K562 (cell line): Measurements from ENCODE around the gene WASL. TPM values are rescaled to one million over a fixed set of nuclear protein-coding genes. Genes with fewer than 3 reads are reported as not detected.

Experiments used
- ATF3 ChIP-seq, 2 experiments: fragments of 450-650 bp in 1 of 2; sonication (generic) in 1 of 2; formaldehyde crosslinking in 1 of 2; IDR thresholded peaks in 1 of 2; conservative IDR thresholded peaks in 1 of 2; 2 replicates each; pipeline versions ENCODE4 v1.6.1 to v1.8.1; 2016 to 2023; ENCODE audit warnings: mild to moderate bottlenecking in 2 of 2, moderate library complexity in 2 of 2, inconsistent platforms in 1 of 2, missing genetic modification reagents in 1 of 2
- ESRRB ChIP-seq: fragments of 250-450 bp; sonication (Bioruptor Pico); IDR thresholded peaks from 2 replicates; pipeline ENCODE4 v1.5.0; 2020; ENCODE audit warnings: mild to moderate bottlenecking, moderate library complexity, borderline replicate concordance
- FOSL1 ChIP-seq: fragments of 200-800 bp; sonication (Bioruptor generic); conservative IDR thresholded peaks from 2 replicates; pipeline ENCODE4 v1.6.1; 2016; ENCODE audit warnings: missing genetic modification characterization, missing compliant biosample characterization
- HDAC2 ChIP-seq: fragments of 450-650 bp; IDR thresholded peaks from 2 replicates; pipeline ENCODE4 v1.6.1; 2016; ENCODE audit warnings: mild to moderate bottlenecking
- NRF1 ChIP-seq, 2 experiments: fragments of 450-650 bp; IDR thresholded peaks in 1 of 2; conservative IDR thresholded peaks in 1 of 2; 2 replicates each; pipeline ENCODE4 v1.6.1; 2014; ENCODE audit warnings: mild to moderate bottlenecking in 2 of 2
- POLR2A ChIP-seq: fragments of 450-650 bp; conservative IDR thresholded peaks from 2 replicates; pipeline ENCODE4 v1.6.1; 2016
- POU5F1 ChIP-seq: fragments of 150-350 bp; IDR thresholded peaks from 2 replicates; pipeline ENCODE4 v1.6.1; 2014; ENCODE audit warnings: borderline replicate concordance, low read length, low read depth, mild to moderate bottlenecking; ENCODE audit not compliant: partially characterized antibody
- VEZF1 ChIP-seq: fragments of 200-800 bp; sonication (Bioruptor generic); IDR thresholded peaks from 2 replicates; pipeline ENCODE4 v1.6.1; 2017; ENCODE audit warnings: missing genetic modification characterization, missing compliant biosample characterization
- ZNF24 ChIP-seq: fragments of 450-650 bp; IDR thresholded peaks from 2 replicates; pipeline ENCODE4 v1.6.1; 2016
- ZNF449 ChIP-seq: fragments of 250-450 bp; sonication (Bioruptor Pico); IDR thresholded peaks from 2 replicates; pipeline ENCODE4 v1.8.0; 2022; ENCODE audit warnings: moderate library complexity, mild to moderate bottlenecking, inconsistent platforms
- polyA plus RNA-seq, 8 experiments: library from polyadenylated mRNA; depleted of rRNA in 4 of 8; stranded (reverse) in 5 of 8; unstranded in 3 of 8; fragments of >200 nt; fragmentation: Nextera tagmentation in 2 of 8; fragmentation: Illumina TruSeq in 1 of 8; extraction: Ambion mirVana in 2 of 8; extraction: Trizol in 1 of 8; gene quantifications; 2 replicates each; pipeline versions ENCODE4 v1.2.1 to v1.2.3, GENCODE V29; 2011 to 2014; ENCODE audit warnings: inconsistent platforms in 1 of 8, missing spikeins in 1 of 8
- total RNA-seq, 7 experiments: library from RNA; depleted of rRNA in 6 of 7; stranded (reverse); fragments of >200 nt in 6 of 7; fragmentation: Illumina TruSeq in 2 of 7; extraction: Trizol in 2 of 7; gene quantifications; 2 replicates each; pipeline versions ENCODE4 v1.2.1 to v1.2.3, GENCODE V29; 2011 to 2021; ENCODE audit warnings: low replicate concordance in 1 of 7

Gene WASL
- total and polyA plus RNA-seq, 9 of the 15 experiments (the other 6 are each of a cell fraction or from before 2014, with no cell fraction given) = 3.2 to 13.9 (median 8.3) TPM

GRCh38 chr7:123633553-123633952 is 115.2 kb downstream of the WASL start (continued):
- no peak for TF ChIP-seq ZNF449 (CRISPR knock-in tag)
- TF ChIP-seq POU5F1 = no peak
- no peak for TF ChIP-seq ESRRB (CRISPR knock-in tag)
- TF ChIP-seq ZNF24 = no peak
- no peak for TF ChIP-seq VEZF1 (CRISPR knock-in tag)
- TF ChIP-seq ATF3 (IDR thresholded peaks at IDR 0.05) = no peak; the same call in 1 of the 2 replicates
- no peak for TF ChIP-seq ATF3 (CRISPR knock-in tag; conservative IDR thresholded peaks at IDR 0.05)
- peak; percentile 43 to 56; a peak in 3 of 4 replicates for TF ChIP-seq NRF1 (conservative IDR thresholded peaks at IDR 0.05 in 1 of 2, IDR thresholded peaks at IDR 0.05 in 1 of 2)
- TF ChIP-seq HDAC2 = no peak
- no peak for TF ChIP-seq POLR2A
- TF ChIP-seq FOSL1 (tag) = 0 out of 2 replicates have a peak, but pooled peaks have one; percentile 28
